CD4-positive, alpha-beta memory T cell (primary cell): Measurements from ENCODE around the gene KATNIP. TPM values are rescaled to one million over a fixed set of nuclear protein-coding genes. Genes with fewer than 3 reads are reported as not detected.

Experiments
- CTCF ChIA-PET: fragments of 350-600 bp; sonication (Branson Sonifier 250); formaldehyde crosslinking; loops from one replicate; lab custom pipeline; 2021; ENCODE audit warnings: inconsistent platforms; ENCODE audit not compliant: partially characterized antibody; lab: Charles Lee
- POLR2A ChIA-PET: fragments of 350-600 bp; sonication (Branson Sonifier 250); formaldehyde crosslinking; loops from one replicate; lab custom pipeline; 2021; ENCODE audit not compliant: partially characterized antibody; lab: Charles Lee
- DNase-seq, 5 donors: peaks; one replicate each; pipeline versions ENCODE4 v3.0.0 to v3.0.0-alpha.2; 2020 to 2022; ENCODE audit warnings: mixed read lengths in 1 of 5
- H3K27ac ChIP-seq: one replicate; pipeline ENCODE4 v1.7.0; 2013; ENCODE audit warnings: low read depth, low read length
- H3K27me3 ChIP-seq: 2 replicates; pipeline ENCODE4 v1.7.0; 2013; ENCODE audit warnings: mild to moderate bottlenecking, low read length, moderate library complexity; ENCODE audit not compliant: insufficient read depth
- H3K36me3 ChIP-seq: 2 replicates; pipeline ENCODE4 v1.7.0; 2013; ENCODE audit warnings: mild to moderate bottlenecking, low read length, moderate library complexity; ENCODE audit not compliant: insufficient read depth
- H3K4me1 ChIP-seq: 2 replicates; pipeline ENCODE4 v1.7.0; 2013; ENCODE audit warnings: mild to moderate bottlenecking, low read length, moderate library complexity; ENCODE audit not compliant: insufficient read depth
- H3K4me3 ChIP-seq, 2 donors: one replicate each; pipeline ENCODE4 v1.7.0; 2013; ENCODE audit warnings: low read length in 2 of 2, mild to moderate bottlenecking in 1 of 2
- H3K9me3 ChIP-seq, 2 donors: one replicate each; pipeline ENCODE4 v1.7.0; 2013; ENCODE audit warnings: low read length in 2 of 2, control low read depth in 1 of 2; ENCODE audit not compliant: control insufficient read depth in 1 of 2
- H3K27ac Mint-ChIP-seq, 7 donors: one replicate each; pipeline ENCODE4 v1.8.0; 2020 to 2021; ENCODE audit warnings: mixed read lengths in 7 of 7, mild to moderate bottlenecking in 6 of 7, inconsistent platforms in 3 of 7, moderate library complexity in 3 of 7
- H3K27me3 Mint-ChIP-seq, 2 donors: one replicate each; pipeline ENCODE4 v1.8.0; 2020 to 2021; ENCODE audit warnings: mixed read lengths in 2 of 2
- H3K36me3 Mint-ChIP-seq, 2 donors: one replicate each; pipeline ENCODE4 v1.8.0; 2020 to 2021; ENCODE audit warnings: mixed read lengths in 2 of 2, inconsistent platforms in 1 of 2, mild to moderate bottlenecking in 1 of 2
- H3K4me1 Mint-ChIP-seq, 4 donors: one replicate each; pipeline ENCODE4 v1.8.0; 2020 to 2021; ENCODE audit warnings: mixed read lengths in 4 of 4, mild to moderate bottlenecking in 1 of 4
- H3K4me3 Mint-ChIP-seq, 8 donors: one replicate each; pipeline ENCODE4 v1.8.0; 2020 to 2021; ENCODE audit warnings: mixed read lengths in 8 of 8, mild to moderate bottlenecking in 7 of 8, moderate library complexity in 6 of 8, inconsistent platforms in 3 of 8
- H3K9me3 Mint-ChIP-seq, 8 donors: one replicate each; pipeline ENCODE4 v1.8.0; 2020 to 2021; ENCODE audit warnings: mixed read lengths in 8 of 8, mild to moderate bottlenecking in 5 of 8, inconsistent platforms in 3 of 8, moderate library complexity in 1 of 8
- intact Hi-C: fragments of 100-400 bp; cut with micrococcal nuclease; formaldehyde crosslinking; loops from one replicate; pipeline ENCODE4 v1.15.1; 2023
- polyA plus RNA-seq, 2 donors: library from polyadenylated mRNA; unstranded; fragments of 300-500 nt; fragmentation: Illumina TruSeq; gene quantifications; one replicate each; pipeline ENCODE4 v1.2.3, GENCODE V29; 2021
- total RNA-seq, 2 experiments: library from RNA; stranded (reverse); gene quantifications; one replicate each; pipeline ENCODE4 v1.2.3, GENCODE V29; 2021

The KATNIP gene
- total RNA-seq, result 10 to 100 TPM; 18.4 to 22.9 TPM
- 1 to 10 TPM in 1 of 2 donors, under 1 TPM in 1; 0.31 to 7.4 TPM for polyA plus RNA-seq

- H3K27me3 ChIP-seq, result no peaks in the 10 kb centered on the region
- Mint-ChIP-seq H3K36me3 (peaks cover 10 to 23% of the 10 kb centered on the region in 2 donors), H3K9me3 (peaks cover 0 to 2% (median 0%) of the 10 kb centered on the region in 8 donors), H3K4me3 (peak within 1 kb of the TSS; percentile 94 to 100 (median 98)), H3K4me1 (peaks cover 23 to 51% (median 37%) of the 10 kb centered on the region in 4 donors), H3K27ac (peak within 1 kb of the TSS; percentile 97 to 100 (median 99)), H3K27me3 (no peaks in the 10 kb centered on the region)
- H3K4me1 ChIP-seq, result peaks cover 40% of the 10 kb centered on the region
- intact Hi-C loops, result loop anchor here (1.0 kb wide), 1 partner anchor 104 kb away; no protein-coding TSS in a partner anchor
- POLR2A ChIA-PET, result interaction anchor here (0.6 to 2.3 kb wide), 10 partner anchors 10 to 348 kb away, joined by 3 to 7 read pairs (median 4); partner anchors contain the start of gene IL21R
- H3K36me3 ChIP-seq, result peaks cover 10% of the 10 kb centered on the region
- H3K27ac ChIP-seq, result peak within 1 kb of the TSS; percentile 84
- no peaks in the 10 kb centered on the region for H3K9me3 ChIP-seq
- CTCF ChIA-PET, result no interaction called here
- H3K4me3 ChIP-seq, result peak within 1 kb of the TSS; percentile 88 to 100
- peak; percentile 100 for DNase-seq
Measured at GRCh38 chr16:27549746-27550581, at the start of gene KATNIP, which contains the start of gene GTF3C1. KATNIP (plus strand) TSS chr16:27550144; CDS start chr16:27550171, 27 bp downstream. GTF3C1 (minus strand) TSS chr16:27549913; CDS start chr16:27549890, 23 bp downstream.

DNA sequence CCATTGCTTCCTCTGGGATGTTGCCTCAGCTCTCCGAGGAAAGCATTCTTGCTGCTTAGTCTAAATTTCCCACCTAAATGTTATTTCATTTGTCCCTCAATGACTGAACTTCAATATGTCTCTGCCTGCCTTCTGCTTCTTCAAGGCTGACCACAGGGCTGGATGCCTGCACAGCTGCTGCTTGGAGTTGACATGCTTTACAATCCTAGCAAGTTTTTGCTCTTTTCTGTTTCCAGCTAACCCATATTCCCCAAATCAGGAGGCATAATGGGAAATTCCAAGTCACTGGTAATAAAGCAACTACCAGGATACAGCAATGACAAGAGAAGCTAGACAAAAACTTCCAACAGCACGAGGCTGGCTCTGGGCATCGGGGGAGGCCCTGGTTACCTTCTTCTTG lies 49.1 kb upstream of the KATNIP start:
- POLR2A ChIA-PET, result no interaction called here
- peak overlapping the region in 2 of 7 donors; percentile 30 to 67 for H3K27ac Mint-ChIP-seq
- CTCF ChIA-PET, result no interaction called here

DNA sequence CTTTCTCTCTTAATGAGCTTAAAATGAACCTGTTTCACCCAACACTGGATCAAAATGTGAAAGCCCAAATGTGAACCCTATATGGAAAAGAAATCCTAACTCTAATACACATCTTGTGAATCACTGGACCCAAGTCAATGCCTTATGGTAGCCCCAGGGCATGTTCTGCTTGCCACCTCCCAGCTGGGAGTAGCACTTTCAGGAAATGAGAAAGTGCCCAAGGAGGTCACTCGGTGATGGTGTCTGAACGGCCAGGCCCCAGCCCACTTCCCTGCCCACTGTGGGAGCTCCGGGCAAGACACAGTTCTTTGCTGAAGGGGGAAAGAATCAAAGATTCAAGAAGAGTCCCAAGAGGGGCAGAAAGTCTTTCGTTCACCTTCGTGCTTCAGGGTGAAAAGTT lies 46.3 kb upstream of the KATNIP start:
- peaks cover 73 to 89% of the 10 kb centered on the region in 2 donors for H3K36me3 Mint-ChIP-seq
- H3K9me3 Mint-ChIP-seq, result no peaks in the 10 kb centered on the region
- Histone ChIP-seq H3K36me3 (peaks cover 88% of the 10 kb centered on the region), H3K27ac (no peak overlapping the region), H3K4me1 (no peaks in the 10 kb centered on the region), H3K9me3 (no peaks in the 10 kb centered on the region), H3K4me3 (no peak overlapping the region), H3K27me3 (no peaks in the 10 kb centered on the region)
- DNase-seq, result no peak
- intact Hi-C loops, result no loop called here
- CTCF ChIA-PET, result no interaction called here
- no peaks in the 10 kb centered on the region for H3K27me3 Mint-ChIP-seq
- peak overlapping the region in 1 of 7 donors; percentile 14 for H3K27ac Mint-ChIP-seq
- POLR2A ChIA-PET, result no interaction called here
- no peaks in the 10 kb centered on the region for H3K4me1 Mint-ChIP-seq
- no peak overlapping the region for H3K4me3 Mint-ChIP-seq

More for the DNA sequence above, 49.1 kb upstream of the KATNIP start:
- no peaks in the 10 kb centered on the region for H3K4me1 Mint-ChIP-seq
- Histone ChIP-seq H3K4me1 (no peaks in the 10 kb centered on the region), H3K4me3 (no peak overlapping the region), H3K36me3 (peaks cover 82% of the 10 kb centered on the region), H3K27ac (no peak overlapping the region), H3K9me3 (no peaks in the 10 kb centered on the region), H3K27me3 (no peaks in the 10 kb centered on the region)
- H3K36me3 Mint-ChIP-seq, result peaks cover 69 to 91% of the 10 kb centered on the region in 2 donors
- H3K4me3 Mint-ChIP-seq, result no peak overlapping the region
- no peaks in the 10 kb centered on the region for H3K9me3 Mint-ChIP-seq
- intact Hi-C loops, result no loop called here
- no peak for DNase-seq
- H3K27me3 Mint-ChIP-seq, result no peaks in the 10 kb centered on the region

GRCh38 chr16:27505297-27506236 lies 44.4 kb upstream of the KATNIP start:
- Histone ChIP-seq H3K9me3 (no peaks in the 10 kb centered on the region), H3K27me3 (no peaks in the 10 kb centered on the region), H3K4me1 (no peaks in the 10 kb centered on the region), H3K4me3 (no peak overlapping the region), H3K27ac (no peak overlapping the region), H3K36me3 (peaks cover 76% of the 10 kb centered on the region)
- Mint-ChIP-seq H3K27me3 (no peaks in the 10 kb centered on the region), H3K4me1 (no peaks in the 10 kb centered on the region), H3K9me3 (no peaks in the 10 kb centered on the region), H3K4me3 (no peak overlapping the region), H3K36me3 (peaks cover 67 to 89% of the 10 kb centered on the region in 2 donors), H3K27ac (peak overlapping the region in 2 of 7 donors; percentile 37 to 73)
- intact Hi-C loops, result no loop called here
- DNase-seq, result no peak
- ChIA-PET POLR2A (no interaction called here), CTCF (no interaction called here)

- H3K4me3 ChIP-seq, result no peak overlapping the region
- Mint-ChIP-seq H3K36me3 (peaks cover 67 to 89% of the 10 kb centered on the region in 2 donors), H3K27me3 (no peaks in the 10 kb centered on the region), H3K9me3 (no peaks in the 10 kb centered on the region), H3K4me3 (no peak overlapping the region), H3K27ac (peak overlapping the region in 2 of 7 donors; percentile 31 to 48), H3K4me1 (no peaks in the 10 kb centered on the region)
- POLR2A ChIA-PET, result no interaction called here
- no peaks in the 10 kb centered on the region for H3K27me3 ChIP-seq
- peaks cover 74% of the 10 kb centered on the region for H3K36me3 ChIP-seq
- CTCF ChIA-PET, result no interaction called here
- no peaks in the 10 kb centered on the region for H3K9me3 ChIP-seq
- no peak for DNase-seq
- H3K27ac ChIP-seq, result no peak overlapping the region
- no peaks in the 10 kb centered on the region for H3K4me1 ChIP-seq
- intact Hi-C loops, result no loop called here
Measured at GRCh38 chr16:27506771-27507170, 43.2 kb upstream of the KATNIP start.

DNA sequence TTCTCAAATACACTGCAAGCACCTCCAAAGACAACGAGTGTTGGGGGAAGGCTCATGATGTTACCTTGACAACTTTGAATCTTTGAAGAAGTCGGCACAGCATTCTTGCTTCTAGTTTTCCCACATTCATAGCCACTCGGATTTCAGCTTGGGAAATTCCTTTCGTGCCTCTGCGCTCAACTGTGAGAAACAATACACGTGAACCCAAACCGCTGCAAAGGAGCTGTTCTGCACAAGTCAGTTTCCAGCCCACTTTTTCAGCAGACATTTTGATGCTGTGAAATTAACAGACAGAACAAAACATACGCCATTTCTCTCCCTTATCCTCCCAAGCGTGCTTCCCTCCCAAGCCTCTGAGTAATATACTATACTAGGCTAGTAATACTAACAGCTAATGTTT lies 41.5 kb upstream of the KATNIP start:
- peak overlapping the region in 1 of 7 donors; percentile 34 for H3K27ac Mint-ChIP-seq
- H3K4me1 Mint-ChIP-seq, result peaks cover 0 to 2% (median under 1%) of the 10 kb centered on the region in 4 donors
- ChIA-PET CTCF (no interaction called here), POLR2A (no interaction called here)
- intact Hi-C loops, result no loop called here
- no peak overlapping the region for H3K4me3 ChIP-seq
- no peaks in the 10 kb centered on the region for H3K9me3 ChIP-seq
- H3K4me1 ChIP-seq, result no peaks in the 10 kb centered on the region
- no peaks in the 10 kb centered on the region for H3K27me3 ChIP-seq
- DNase-seq, result no peak
- H3K36me3 ChIP-seq, result peaks cover 57% of the 10 kb centered on the region
- H3K36me3 Mint-ChIP-seq, result peaks cover 68 to 87% of the 10 kb centered on the region in 2 donors
- H3K4me3 Mint-ChIP-seq, result no peak overlapping the region
- no peaks in the 10 kb centered on the region for H3K27me3 Mint-ChIP-seq
- H3K9me3 Mint-ChIP-seq, result no peaks in the 10 kb centered on the region
- no peak overlapping the region for H3K27ac ChIP-seq
